ENCODE results near the gene CUL3.

Gene CUL3

GRCh38 chr2:224579411-224579810, 5.8 kb downstream of the CUL3 start:
- no peak for DNase-seq

DNA sequence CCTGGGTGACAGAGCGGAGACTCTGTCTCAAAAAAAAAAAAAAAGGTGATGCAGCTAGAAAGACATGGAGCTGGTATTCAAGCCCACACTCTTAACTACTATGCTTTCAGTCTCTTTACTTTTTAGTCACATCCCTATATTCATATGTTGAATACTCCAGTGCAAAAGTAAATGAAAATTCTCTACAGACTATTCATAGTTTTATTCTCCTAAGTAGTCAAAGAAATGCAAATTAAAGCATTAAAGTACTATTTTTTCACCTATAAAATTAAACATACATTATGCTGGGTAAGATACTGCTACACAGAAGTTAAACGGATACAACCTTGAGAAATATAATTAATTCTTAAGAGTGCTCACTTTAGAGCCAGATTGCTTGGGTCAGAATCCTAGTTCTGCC, 7.6 kb downstream of the CUL3 start:
- no peak for DNase-seq

- peak; percentile 8 for DNase-seq
Measured at GRCh38 chr2:224576088-224576715, 9.0 kb downstream of the CUL3 start.

GRCh38 chr2:224574423-224575084, 10.6 kb downstream of the CUL3 start:
- DNase-seq = no peak

DNA sequence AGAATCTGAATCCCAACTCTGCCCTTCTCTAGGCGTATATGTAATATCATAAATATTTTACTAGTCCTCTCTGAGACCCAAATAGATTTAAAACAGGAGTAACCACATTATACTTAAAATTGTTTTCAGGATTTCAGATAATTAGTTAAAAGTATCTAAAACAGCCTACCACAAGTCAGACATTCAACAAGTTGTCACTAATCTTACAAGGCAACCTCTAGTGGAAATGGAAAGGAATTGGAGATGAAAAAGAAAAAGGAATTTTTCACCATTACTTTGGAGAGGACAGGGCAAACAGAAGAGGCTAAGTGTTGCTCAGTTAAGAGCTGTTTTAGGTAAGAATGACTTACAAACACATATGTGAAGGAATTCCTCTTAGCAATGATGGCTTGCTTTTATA, 11.4 kb downstream of the CUL3 start:
- no peak for DNase-seq

GRCh38 chr2:224572338-224572737, 12.8 kb downstream of the CUL3 start:
- DNase-seq = no peak

- no peak for DNase-seq
Measured at GRCh38 chr2:224570328-224570993, 14.7 kb downstream of the CUL3 start.

GRCh38 chr2:224569654-224570053, 15.5 kb downstream of the CUL3 start:
- no peak for DNase-seq

DNA sequence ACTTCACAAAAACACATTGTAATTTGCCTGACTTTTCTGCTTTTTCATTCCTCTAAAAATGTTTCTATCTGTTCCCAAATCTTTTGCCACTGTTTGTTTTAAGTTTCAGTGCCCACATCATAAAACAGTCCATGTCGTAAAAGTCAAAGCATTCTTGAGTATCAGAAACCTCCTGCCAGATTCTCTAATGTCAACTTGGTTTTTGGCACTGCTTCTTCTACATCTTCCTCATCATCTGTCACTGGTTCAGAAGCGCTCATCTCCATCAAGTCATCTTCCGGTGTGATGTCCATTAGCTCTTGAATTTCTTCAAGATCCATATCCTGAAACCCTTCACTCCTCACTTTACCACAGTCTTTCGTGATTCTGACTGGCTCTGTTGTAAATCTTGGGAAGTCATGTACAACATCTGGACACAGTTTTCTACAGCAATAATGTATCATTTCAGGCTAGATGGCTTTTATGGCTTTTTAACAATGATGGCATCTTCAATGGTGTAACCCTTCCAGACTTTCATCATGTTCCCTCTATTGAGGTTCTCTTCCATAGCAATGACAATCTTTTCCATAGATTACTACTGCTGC, 19.6 kb downstream of the CUL3 start:
- DNase-seq = no peak

DNA sequence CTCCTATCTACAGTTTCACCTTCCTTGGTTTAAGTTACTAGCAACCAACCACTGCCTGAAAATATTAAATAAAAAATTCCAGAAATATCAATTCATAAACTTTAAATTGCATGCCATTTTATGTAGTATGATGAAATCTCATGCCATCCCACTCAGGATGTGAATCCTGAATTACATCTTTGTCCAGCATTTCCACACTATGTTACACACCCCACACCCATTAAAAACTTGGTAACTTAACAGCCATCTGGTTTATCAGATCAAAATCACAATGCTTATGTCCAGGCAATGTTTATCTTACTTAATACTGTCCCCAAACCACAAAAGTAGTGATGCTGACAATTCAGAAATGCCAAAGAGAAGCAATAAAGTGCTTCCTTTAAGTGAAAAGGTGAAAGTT, 21.6 kb downstream of the CUL3 start:
- DNase-seq = no peak

- no peak for DNase-seq
Measured at GRCh38 chr2:224562831-224563230, 22.3 kb downstream of the CUL3 start.

DNA sequence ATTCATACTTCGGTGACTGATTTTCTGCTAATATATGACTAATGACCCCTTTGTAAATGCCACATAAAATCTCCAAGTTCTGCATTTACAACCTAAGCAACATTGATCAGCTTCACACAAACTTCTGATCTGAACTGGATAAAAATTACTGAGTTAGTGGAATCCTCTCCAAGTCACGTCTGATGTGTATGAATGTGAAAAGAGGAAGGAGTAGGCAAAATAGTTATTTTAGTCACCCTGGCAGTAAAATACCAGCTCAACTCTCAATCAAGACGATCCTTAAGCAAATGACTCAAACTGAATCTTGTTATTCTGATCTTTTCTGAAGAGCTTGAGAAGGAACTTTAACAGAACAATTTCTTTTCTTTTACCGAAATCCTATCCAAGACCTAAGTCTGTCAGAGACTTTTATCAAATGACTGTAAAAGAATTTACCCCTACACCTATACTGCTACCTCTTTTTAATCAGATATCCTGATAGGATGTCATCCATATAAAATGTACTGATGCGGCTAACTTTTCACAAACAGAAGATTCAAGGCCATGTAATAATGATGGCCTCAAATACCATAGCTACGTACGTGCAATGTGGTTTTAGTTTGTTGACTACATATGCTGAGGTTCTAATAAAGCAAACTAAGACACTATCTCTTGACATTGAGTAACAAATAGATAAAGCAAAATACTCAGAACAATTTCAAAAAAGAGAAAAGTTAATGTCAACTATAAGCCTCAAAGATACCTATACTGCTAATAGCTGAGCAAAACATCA, 23.7 kb downstream of the CUL3 start:
- peak; percentile 43 for DNase-seq

DNA sequence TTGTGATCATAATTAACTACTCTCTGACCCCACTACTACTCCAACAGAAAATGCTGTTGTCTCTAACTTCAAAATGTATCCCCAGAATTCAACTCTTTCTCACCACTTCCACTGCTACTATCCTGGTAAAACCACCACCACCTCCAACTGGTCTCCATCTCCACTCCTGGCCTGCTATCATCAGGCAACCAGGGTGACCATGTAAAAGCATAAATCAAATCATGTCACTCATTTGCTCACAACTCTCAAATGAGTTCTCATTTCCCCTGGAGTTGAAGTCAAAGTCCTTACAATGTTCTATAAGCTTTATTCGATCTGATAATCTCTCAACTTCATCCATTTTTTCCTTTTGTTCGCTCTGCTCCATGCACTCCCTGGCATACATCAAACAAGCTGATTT, 24.6 kb downstream of the CUL3 start:
- no peak for DNase-seq

GRCh38 chr2:224557610-224558009, 27.6 kb downstream of the CUL3 start:
- no peak for DNase-seq

GRCh38 chr2:224556381-224556780, 28.8 kb downstream of the CUL3 start:
- no peak for DNase-seq

- DNase-seq = no peak
Measured at GRCh38 chr2:224555823-224556366, 29.3 kb downstream of the CUL3 start.

DNA sequence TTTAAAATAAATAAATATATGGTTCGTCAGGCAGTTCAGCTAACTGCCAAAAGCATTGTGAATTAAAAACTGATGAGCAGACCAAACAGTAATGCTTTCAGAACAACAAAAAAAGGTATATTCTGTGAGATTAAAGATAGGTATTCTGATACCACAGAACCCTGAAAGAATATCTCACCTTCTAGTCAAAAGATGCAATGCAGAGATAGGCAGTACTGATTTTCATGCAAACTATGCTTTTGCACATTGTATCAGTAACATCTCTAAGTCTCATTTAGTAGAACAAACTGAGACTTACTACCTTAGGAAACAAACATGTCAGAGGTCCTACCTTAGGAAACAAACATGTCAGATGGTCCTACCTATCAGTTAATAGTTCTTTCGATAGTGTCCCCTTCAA, 32.4 kb downstream of the CUL3 start:
- DNase-seq = no peak

GRCh38 chr2:224551693-224552092, 33.5 kb downstream of the CUL3 start:
- DNase-seq = no peak

GRCh38 chr2:224546926-224547325, 38.2 kb downstream of the CUL3 start:
- no peak for DNase-seq

GRCh38 chr2:224545884-224546644, 39.1 kb downstream of the CUL3 start:
- DNase-seq = no peak

DNA sequence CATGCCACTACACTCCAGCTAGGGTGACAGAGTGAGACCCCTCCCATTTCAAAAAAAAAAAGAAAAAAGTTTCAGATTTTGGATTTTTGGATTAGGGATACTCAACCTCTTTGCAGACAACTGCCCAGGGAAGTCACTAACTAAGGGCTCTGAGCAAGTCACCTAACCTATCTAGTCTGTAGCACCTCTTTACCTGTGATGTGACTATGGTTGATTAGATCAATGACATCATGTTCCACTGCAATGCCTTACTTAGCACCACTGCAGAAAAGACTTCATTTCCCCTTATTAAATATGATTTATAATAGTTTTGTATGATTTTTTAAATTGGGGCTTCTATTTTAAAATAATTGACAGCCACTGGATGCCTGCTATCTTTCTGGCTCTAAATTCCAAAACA, 41.2 kb downstream of the CUL3 start:
- DNase-seq = no peak

- no peak for DNase-seq
Measured at GRCh38 chr2:224538561-224539138, 46.5 kb downstream of the CUL3 start.
